ENCODE results near the gene CRISP1.

DNA sequence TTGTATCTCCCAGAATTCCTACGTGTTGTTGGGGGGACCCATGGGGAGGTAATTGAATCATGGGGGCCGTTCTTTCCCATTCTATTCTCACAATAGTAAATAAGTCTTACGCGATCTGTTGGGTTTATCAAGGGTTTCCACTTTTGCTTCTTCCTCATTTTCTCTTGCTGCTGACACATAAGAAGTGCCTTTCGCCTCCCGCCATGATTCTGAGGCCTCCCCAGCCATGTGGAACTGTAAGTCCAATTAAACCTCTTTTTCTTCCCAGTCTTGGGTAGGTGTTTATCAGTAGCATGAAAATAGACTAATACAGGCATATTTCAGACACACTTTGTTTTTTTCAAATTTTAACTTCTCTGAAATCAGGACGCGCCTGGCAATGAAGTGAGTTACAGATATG lies 64.8 kb downstream of the CRISP1 start:
- TF ChIP-seq, protein P1, sequence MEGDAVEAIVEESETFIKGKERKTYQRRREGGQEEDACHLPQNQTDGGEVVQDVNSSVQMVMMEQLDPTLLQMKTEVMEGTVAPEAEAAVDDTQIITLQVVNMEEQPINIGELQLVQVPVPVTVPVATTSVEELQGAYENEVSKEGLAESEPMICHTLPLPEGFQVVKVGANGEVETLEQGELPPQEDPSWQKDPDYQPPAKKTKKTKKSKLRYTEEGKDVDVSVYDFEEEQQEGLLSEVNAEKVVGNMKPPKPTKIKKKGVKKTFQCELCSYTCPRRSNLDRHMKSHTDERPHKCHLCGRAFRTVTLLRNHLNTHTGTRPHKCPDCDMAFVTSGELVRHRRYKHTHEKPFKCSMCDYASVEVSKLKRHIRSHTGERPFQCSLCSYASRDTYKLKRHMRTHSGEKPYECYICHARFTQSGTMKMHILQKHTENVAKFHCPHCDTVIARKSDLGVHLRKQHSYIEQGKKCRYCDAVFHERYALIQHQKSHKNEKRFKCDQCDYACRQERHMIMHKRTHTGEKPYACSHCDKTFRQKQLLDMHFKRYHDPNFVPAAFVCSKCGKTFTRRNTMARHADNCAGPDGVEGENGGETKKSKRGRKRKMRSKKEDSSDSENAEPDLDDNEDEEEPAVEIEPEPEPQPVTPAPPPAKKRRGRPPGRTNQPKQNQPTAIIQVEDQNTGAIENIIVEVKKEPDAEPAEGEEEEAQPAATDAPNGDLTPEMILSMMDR (IDR thresholded peaks at IDR 0.05): no peak
- no peak for TF ChIP-seq POLR2A (IDR thresholded peaks at IDR 0.05)

Data from esophagus squamous epithelium (tissue), 4 donors.